ENCODE measurements around the gene GLRX2.

DNA sequence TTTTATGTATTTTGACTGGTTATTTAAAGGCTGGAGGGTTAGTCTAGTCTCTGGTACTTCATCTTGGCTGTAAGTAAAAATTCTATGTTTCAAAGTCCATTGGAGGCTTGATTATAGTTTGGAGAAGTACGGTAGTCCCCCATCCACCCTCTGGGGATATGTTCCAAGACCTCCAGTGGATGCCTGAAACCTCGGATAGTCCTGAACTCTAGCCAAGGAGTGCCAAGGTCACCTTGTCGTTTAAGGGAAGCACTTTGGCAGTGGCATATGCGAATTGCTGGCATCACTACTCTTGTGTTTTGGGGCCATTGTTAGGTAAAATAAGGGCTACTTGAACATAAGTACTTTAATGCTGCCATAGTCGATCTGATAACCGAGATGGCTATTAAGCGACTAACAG lies 35.0 kb upstream of the GLRX2 start:
- TF ChIP-seq POLR2A (IDR thresholded peaks at IDR 0.05; ENCODE audit: low read length) = no peak
- TF ChIP-seq GATA1 (IDR thresholded peaks at IDR 0.05; ENCODE audit: low read depth, low read length) = no peak

Data from erythroblast (primary cell).